Central memory CD8-positive, alpha-beta T cell (primary cell): ENCODE results near the gene ARHGAP44.

ENCODE experiments used
- ATAC-seq: fragments of 150-1000 bp; cut with Tn5 transposase; replicated peaks from 2 replicates; pipeline ENCODE4 v1.10.0; 2022; ENCODE audit warnings: mild to moderate bottlenecking, moderate FRiP score, moderate number of reproducible peaks; ENCODE audit not compliant: poor library complexity, severe bottlenecking; ENCODE audit errors: extremely low read depth
- DNase-seq, 2 donors: peaks; one replicate each; pipeline ENCODE4 v3.0.0; 2021; ENCODE audit warnings: low spot score in 2 of 2
- H3K27ac Mint-ChIP-seq: one replicate; pipeline ENCODE4 v1.8.0; 2022; ENCODE audit warnings: low read depth, mild to moderate bottlenecking, moderate library complexity, mixed read lengths
- H3K27me3 Mint-ChIP-seq: one replicate; pipeline ENCODE4 v1.8.0; 2022; ENCODE audit warnings: mixed read lengths
- H3K36me3 Mint-ChIP-seq: one replicate; pipeline ENCODE4 v1.8.0; 2022; ENCODE audit warnings: mild to moderate bottlenecking, moderate library complexity, mixed read lengths; ENCODE audit not compliant: insufficient read depth
- H3K4me1 Mint-ChIP-seq: one replicate; pipeline ENCODE4 v1.8.0; 2022; ENCODE audit warnings: mixed read lengths
- H3K4me3 Mint-ChIP-seq: one replicate; pipeline ENCODE4 v1.8.0; 2022; ENCODE audit warnings: mild to moderate bottlenecking, moderate library complexity, mixed read lengths
- H3K9me3 Mint-ChIP-seq: one replicate; pipeline ENCODE4 v1.8.0; 2022; ENCODE audit warnings: mixed read lengths

Gene ARHGAP44

DNA sequence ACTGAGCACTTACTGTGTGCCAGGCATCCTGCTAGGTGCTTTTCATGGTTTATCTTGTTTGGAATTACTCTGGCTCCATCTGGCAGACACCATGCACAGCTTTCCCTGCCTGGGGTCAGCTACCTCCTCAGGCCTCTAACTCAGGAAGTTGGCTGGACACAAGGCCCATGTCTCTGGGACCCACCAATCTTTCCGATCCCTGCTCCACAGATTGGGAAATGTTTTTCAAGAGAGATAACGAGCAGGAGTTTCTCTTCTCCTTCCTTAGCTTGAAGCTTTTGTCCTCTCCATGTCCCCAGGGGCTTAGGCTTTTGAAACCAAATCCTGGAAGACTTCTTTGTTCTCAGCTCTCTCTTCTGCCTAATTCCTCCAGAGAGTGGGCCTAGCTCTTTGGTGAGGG lies 240.0 kb downstream of the ARHGAP44 start:
- peaks cover 3% of the 10 kb centered on the region for H3K36me3 Mint-ChIP-seq
- no peak overlapping the region for H3K27ac Mint-ChIP-seq
- no peaks in the 10 kb centered on the region for H3K9me3 Mint-ChIP-seq
- DNase-seq (no peak), ATAC-seq (no peak)
- H3K4me3 Mint-ChIP-seq = no peak overlapping the region
- H3K27me3 Mint-ChIP-seq = peaks cover 27% of the 10 kb centered on the region
- H3K4me1 Mint-ChIP-seq = peaks cover 23% of the 10 kb centered on the region

DNA sequence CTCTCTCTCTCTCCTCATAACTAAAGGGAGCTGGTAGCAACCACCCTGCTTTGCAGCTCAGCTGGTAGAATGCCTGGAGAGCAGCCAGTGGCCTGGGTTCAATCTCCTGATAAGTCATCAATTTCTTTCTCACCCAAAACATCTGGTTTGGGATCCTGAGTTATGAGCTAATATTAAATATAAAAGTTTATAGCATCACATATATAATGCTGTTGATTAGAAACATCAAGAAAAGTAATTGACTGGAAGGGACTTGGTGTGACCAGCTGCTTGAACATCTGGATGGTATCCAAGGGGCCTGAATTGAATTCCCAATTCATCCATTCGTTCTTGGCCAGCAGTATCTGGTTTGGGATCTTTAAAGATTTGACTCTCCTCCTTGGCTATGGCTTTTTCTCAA lies 240.8 kb downstream of the ARHGAP44 start:
- Mint-ChIP-seq H3K4me1 (peaks cover 16% of the 10 kb centered on the region), H3K36me3 (peaks cover under 1% of the 10 kb centered on the region), H3K9me3 (no peaks in the 10 kb centered on the region), H3K27me3 (peaks cover 27% of the 10 kb centered on the region), H3K4me3 (no peak overlapping the region), H3K27ac (no peak overlapping the region)
- DNase-seq (no peak), ATAC-seq (no peak)

DNA sequence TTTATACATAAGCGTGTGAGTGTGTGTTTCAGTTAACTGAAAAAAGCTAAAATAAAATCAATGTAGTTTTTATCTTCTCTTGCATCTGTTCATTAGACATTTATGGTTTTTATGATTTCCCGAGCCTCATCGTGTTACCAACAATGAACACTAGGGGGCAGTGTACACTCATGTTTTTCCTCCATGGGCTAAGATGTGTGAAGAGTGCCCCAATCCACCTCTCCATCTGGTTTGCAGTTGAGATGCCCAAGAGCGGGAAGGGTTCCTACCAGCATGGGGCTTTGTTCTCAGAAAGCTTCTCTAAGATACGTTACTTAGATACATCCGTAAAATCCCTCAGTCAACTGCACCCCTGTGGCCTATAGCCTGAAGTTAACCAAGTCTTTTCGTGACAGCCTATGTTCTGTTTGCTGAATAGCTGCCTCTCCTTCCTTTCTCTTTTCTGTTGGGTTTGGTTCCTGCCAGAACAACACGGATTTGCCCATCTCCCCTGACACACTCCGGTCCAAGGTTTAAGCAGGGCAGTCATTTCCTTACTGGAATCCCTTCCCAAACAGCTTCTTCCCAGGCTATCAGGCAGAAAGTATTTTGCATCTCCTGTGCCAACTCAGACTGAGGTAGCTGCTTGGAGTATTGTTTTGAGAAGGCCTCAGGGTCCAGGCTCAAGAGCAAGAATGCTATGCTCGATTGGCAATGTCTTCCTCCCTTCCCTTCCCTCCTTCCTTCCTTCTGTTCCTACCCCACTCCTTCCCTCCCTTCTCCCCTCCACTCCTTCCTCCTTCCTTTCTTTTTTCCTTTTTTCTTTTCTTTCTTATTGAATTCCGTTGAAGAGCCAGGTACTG lies 241.4 kb downstream of the ARHGAP44 start:
- Mint-ChIP-seq H3K9me3 (no peaks in the 10 kb centered on the region), H3K27me3 (peaks cover 24% of the 10 kb centered on the region), H3K4me3 (no peak overlapping the region), H3K36me3 (no peaks in the 10 kb centered on the region), H3K4me1 (peaks cover 15% of the 10 kb centered on the region), H3K27ac (no peak overlapping the region)
- DNase-seq (peak; percentile 23 to 38), ATAC-seq (no peak)

DNA sequence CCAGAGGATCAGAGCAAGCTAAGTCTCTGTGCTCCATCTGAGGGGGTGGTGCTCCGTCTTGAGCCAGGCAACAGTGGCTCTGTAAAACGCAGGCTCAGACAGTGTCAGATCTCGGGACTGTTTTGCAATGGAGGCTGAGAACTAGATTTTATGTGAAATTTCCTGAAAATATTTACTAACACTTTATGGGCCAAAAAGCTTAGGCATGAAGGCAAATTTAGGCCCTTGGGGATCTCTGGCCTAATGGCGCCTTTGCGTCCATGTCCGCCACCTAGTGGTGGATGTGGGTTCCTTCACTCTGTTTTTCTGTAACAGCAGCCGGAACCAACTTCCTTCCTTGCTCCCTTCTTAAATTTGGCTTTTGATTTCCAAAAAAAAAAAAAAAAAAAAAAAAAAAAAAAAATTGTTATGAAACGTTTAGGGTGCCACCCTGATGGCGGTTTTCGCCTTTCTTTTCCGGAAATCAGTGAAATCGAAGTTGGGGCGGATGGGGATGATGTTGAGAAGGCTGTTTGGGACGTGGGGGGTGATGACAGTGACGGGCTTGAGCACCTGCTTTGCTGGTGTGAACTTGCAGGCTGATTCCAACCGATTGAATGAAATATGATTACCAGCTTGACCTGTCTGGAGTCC lies 242.5 kb downstream of the ARHGAP44 start:
- no peak for DNase-seq
- Mint-ChIP-seq H3K27ac (no peak overlapping the region), H3K4me3 (no peak overlapping the region), H3K36me3 (no peaks in the 10 kb centered on the region), H3K4me1 (peaks cover 15% of the 10 kb centered on the region), H3K9me3 (peaks cover 6% of the 10 kb centered on the region), H3K27me3 (peaks cover 18% of the 10 kb centered on the region)
- no peak for ATAC-seq

DNA sequence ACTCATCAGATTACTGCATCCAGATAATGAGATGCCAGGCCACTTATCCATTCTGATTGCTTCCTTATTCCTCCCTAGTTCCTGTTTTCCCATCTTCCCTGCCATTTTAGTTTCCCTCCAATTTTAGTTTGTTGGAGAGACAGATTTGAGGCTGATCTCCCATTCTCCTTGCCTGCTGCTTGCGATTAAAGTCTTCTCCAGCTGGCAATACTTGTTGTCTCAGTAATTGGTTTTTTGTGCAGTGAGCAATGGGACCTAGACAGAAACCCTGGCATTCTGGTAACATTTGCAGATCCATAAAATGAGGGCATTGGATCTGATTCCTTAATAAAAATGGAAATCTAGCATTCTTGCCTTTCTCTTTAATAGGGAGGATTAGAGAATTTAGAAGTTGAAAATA lies 246.1 kb downstream of the ARHGAP44 start:
- H3K36me3 Mint-ChIP-seq = no peaks in the 10 kb centered on the region
- no peak for DNase-seq
- peaks cover 12% of the 10 kb centered on the region for H3K4me1 Mint-ChIP-seq
- H3K4me3 Mint-ChIP-seq = no peak overlapping the region
- no peak for ATAC-seq
- peaks cover 16% of the 10 kb centered on the region for H3K27me3 Mint-ChIP-seq
- peaks cover 7% of the 10 kb centered on the region for H3K9me3 Mint-ChIP-seq
- H3K27ac Mint-ChIP-seq = no peak overlapping the region

DNA sequence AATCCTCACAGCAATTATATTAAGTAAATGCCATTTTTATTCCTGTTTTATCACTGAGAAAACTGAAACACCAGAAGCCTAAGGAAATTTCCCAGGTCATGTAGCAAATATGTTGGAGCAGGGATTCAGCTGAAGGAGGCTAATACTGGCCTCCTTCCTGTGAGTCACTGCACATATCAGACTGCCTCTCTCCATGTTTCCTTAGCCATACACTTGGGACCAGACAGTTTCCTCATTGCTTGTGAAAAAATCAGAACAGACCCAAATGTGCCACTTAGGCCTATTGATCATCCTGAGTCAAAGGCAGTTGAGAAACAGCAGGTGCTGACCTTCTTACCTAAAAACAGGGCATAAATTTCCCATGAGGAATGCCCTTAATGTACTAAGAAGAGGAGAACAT lies 247.5 kb downstream of the ARHGAP44 start:
- Mint-ChIP-seq H3K36me3 (no peaks in the 10 kb centered on the region), H3K4me3 (no peak overlapping the region), H3K27ac (no peak overlapping the region), H3K27me3 (peaks cover 29% of the 10 kb centered on the region), H3K9me3 (peaks cover 7% of the 10 kb centered on the region), H3K4me1 (peaks cover 2% of the 10 kb centered on the region)
- ATAC-seq (no peak), DNase-seq (no peak)

DNA sequence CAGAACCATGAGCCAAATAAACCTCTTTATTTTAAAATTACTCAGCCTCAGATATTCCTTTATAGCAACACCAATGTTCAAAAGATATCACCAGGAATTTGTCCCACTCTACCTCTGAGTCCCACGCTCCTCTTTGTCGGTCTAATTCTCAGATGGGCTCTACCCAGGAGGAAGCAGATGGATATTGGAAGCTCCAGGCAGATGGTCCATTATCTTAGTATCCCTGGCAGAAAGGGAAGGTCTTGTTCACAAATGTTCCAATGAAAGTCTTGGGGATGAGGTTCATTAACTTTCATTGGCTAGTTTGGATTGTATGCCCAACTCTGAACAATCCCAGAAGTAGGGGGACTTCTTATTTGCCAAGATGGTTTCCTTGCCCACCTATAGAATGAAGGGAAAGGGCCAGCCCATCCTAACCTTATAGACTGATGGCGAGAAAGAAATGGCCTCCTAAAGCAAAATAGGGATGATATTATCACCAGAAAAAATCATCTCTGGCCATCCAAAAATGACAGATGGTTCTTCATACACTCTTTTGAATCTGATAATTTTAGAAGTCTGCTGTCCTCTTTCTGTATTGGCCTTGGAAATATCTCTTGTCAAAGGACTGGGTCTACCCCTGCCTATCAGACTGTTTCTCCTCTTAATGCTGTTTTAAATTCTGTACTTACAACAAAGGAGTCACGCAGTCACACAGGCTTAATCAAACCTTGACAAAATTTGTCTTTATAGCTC lies 249.8 kb downstream of the ARHGAP44 start:
- H3K4me3 Mint-ChIP-seq = no peak overlapping the region
- ATAC-seq = no peak

More for the DNA sequence above, 249.8 kb downstream of the ARHGAP44 start:
- DNase-seq = no peak
- H3K9me3 Mint-ChIP-seq = peaks cover 7% of the 10 kb centered on the region
- peaks cover 52% of the 10 kb centered on the region for H3K27me3 Mint-ChIP-seq
- H3K4me1 Mint-ChIP-seq = no peaks in the 10 kb centered on the region
- H3K27ac Mint-ChIP-seq = no peak overlapping the region
- no peaks in the 10 kb centered on the region for H3K36me3 Mint-ChIP-seq
